ENCODE data around the gene WDR5. TPM values are rescaled to one million over a fixed set of nuclear protein-coding genes. Genes with fewer than 3 reads are reported as not detected.

The WDR5 gene
- total RNA-seq, 1 donor from 2014 or later = 16.7 TPM

GRCh38 chr9:134187891-134188385 is 52.1 kb downstream of the WDR5 start:
- no peaks in the 10 kb centered on the region for H3K36me3 ChIP-seq
- H3K27ac ChIP-seq = no peak overlapping the region
- H3K9me3 ChIP-seq = no peaks in the 10 kb centered on the region
- no peak for DNase-seq (ENCODE audit: extremely low spot score in 2 of 2)
- TF ChIP-seq POLR2AphosphoS5 (IDR thresholded peaks at IDR 0.05; ENCODE audit: insufficient read depth in 1 of 2, low read depth in 1 of 2) = no peak
- no peak for TF ChIP-seq POLR2A (IDR thresholded peaks at IDR 0.05)
- TF ChIP-seq CTCF (IDR thresholded peaks at IDR 0.05) = no peak
- no peaks in the 10 kb centered on the region for H3K27me3 ChIP-seq
- intact Hi-C loops (cut with DNase I) = no loop called here
- H3K4me1 ChIP-seq = peaks cover 8% of the 10 kb centered on the region
- no peak overlapping the region for H3K4me3 ChIP-seq

- Histone ChIP-seq H3K27ac (no peak overlapping the region), H3K4me1 (peaks cover 8% of the 10 kb centered on the region), H3K9me3 (no peaks in the 10 kb centered on the region), H3K36me3 (no peaks in the 10 kb centered on the region), H3K27me3 (no peaks in the 10 kb centered on the region), H3K4me3 (no peak overlapping the region)
- intact Hi-C loops (cut with DNase I) = no loop called here
- no peak for DNase-seq (ENCODE audit: extremely low spot score in 2 of 2)
- TF ChIP-seq CTCF (IDR thresholded peaks at IDR 0.05) (no peak), POLR2AphosphoS5 (IDR thresholded peaks at IDR 0.05; ENCODE audit: insufficient read depth in 1 of 2, low read depth in 1 of 2) (no peak), POLR2A (IDR thresholded peaks at IDR 0.05) (no peak)
These were observed 52.7 kb downstream of the WDR5 start for GRCh38 chr9:134188386-134189144.

GRCh38 chr9:134189145-134189469 is 53.2 kb downstream of the WDR5 start:
- TF ChIP-seq CTCF (IDR thresholded peaks at IDR 0.05) = no peak
- TF ChIP-seq POLR2A (IDR thresholded peaks at IDR 0.05) = no peak
- TF ChIP-seq POLR2AphosphoS5 (IDR thresholded peaks at IDR 0.05; ENCODE audit: insufficient read depth in 1 of 2, low read depth in 1 of 2) = no peak
- intact Hi-C loops (cut with DNase I) = no loop called here
- Histone ChIP-seq H3K4me3 (no peak overlapping the region), H3K4me1 (peaks cover 8% of the 10 kb centered on the region), H3K27ac (no peak overlapping the region), H3K27me3 (no peaks in the 10 kb centered on the region), H3K36me3 (no peaks in the 10 kb centered on the region), H3K9me3 (no peaks in the 10 kb centered on the region)
- DNase-seq (ENCODE audit: extremely low spot score in 2 of 2) = no peak

- Histone ChIP-seq H3K4me1 (peaks cover 8% of the 10 kb centered on the region), H3K36me3 (no peaks in the 10 kb centered on the region), H3K9me3 (no peaks in the 10 kb centered on the region), H3K4me3 (no peak overlapping the region), H3K27me3 (no peaks in the 10 kb centered on the region), H3K27ac (no peak overlapping the region)
- TF ChIP-seq CTCF (IDR thresholded peaks at IDR 0.05) (no peak), POLR2AphosphoS5 (IDR thresholded peaks at IDR 0.05; ENCODE audit: insufficient read depth in 1 of 2, low read depth in 1 of 2) (no peak), POLR2A (IDR thresholded peaks at IDR 0.05) (no peak)
- DNase-seq (ENCODE audit: extremely low spot score in 2 of 2) = no peak
- intact Hi-C loops (cut with DNase I) = loop anchor here (5.0 kb wide), 1 partner anchor 118 kb away; no protein-coding TSS in a partner anchor
These were observed 53.8 kb downstream of the WDR5 start for GRCh38 chr9:134189470-134190231.

Measured in vagina (tissue), 2 donors.